Measurements from ENCODE around the gene TTLL8.
"Not testable (repeated sequence)": the region's sequence is repeated elsewhere in the genome, so short reads cannot be mapped to it uniquely, and the experiment has no call there.

TTLL8 gene

DNA sequence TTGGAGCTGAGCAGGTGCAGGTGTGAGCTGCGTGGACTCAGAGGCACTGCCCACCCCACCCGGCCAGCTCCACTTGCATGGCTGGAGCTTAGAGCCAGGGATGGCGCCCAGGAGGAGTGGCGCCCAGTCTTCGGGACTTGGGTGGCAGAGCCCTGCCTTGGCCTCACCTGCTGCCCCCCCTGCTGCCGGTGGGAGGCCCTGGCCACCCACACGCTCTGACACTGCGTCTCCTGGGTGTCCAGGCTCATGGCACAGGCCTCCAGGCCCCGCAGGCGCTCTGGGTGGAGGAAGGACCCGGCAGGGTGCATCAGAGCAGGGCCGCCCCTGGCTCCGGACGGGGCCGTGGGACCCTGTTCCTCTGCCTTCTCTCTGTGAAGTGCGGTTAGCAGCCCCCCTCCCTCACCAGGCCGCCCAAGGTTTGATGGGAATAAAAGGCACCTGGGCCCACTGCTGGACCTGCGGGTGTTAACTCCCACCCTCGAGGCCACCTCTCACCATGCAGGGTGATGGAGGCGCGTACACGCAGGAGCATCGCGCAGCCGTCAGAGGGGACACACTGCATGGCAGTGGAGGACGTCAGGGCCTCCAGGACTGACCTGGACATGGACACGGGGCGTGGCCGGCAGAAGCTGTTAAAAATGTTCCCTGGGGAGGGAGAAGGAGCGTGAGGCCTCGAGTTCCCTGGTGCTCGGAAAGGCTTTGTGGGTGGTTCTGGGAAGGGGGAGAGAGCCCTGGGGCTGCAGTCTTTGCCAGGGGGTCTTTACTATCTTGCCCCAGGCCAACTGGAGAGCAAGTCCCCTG, 57.3 kb downstream of the TTLL8 start:
- no peak for DNase-seq (ENCODE audit: low spot score)

DNA sequence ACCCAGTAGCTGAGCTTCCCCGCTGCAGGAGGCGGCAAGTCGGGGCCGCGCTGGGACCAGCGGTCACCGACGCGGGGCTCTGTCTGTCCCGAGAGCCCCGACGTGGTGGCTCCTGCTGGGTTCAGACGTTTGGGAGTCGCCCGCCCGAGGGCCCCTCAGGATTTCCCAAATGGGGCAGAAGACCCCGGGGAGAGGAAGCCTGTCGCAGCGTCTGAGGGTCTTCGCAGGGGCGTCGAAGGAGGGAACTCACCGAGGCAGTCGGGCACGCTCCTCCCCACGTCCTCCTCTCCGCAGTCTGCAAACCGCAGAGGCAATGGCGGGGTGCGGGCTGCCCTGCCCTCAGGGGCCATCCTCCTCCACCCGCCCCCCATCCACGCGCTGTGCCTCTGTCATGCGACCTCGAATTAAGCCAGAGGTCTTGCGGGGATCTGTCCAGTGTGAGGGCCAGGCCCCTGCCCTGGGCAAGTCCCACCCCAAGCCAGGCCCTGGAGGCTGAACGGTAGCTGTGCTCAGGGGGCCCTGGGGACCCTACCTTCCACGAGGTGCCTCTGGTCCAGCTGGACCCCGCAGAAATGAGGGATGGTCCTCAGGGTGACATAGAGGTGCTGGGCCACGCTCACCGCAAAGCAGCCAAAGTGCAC, 58.0 kb downstream of the TTLL8 start:
- DNase-seq (ENCODE audit: low spot score) = no peak

- DNase-seq (ENCODE audit: low spot score) = no peak
These were observed 58.8 kb downstream of the TTLL8 start for GRCh38 chr22:49999063-49999945.

DNA sequence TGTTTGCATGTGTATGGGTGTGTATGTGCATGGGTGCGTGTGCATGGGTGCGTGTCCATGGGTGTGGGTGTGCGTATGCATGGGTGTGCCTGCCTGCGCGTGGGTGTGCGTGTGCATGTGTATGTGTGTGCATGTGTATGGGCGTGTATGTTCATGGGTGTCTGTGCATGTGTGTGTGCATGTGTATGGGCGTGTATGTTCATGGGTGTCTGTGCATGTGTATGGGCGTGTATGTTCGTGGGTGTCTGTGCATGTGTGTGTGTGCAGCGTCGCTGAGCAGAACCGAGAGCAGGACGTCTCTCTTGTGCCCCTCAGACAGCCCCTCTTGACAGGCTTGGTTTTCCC, 59.4 kb downstream of the TTLL8 start:
- DNase-seq (ENCODE audit: low spot score) = no peak

DNA sequence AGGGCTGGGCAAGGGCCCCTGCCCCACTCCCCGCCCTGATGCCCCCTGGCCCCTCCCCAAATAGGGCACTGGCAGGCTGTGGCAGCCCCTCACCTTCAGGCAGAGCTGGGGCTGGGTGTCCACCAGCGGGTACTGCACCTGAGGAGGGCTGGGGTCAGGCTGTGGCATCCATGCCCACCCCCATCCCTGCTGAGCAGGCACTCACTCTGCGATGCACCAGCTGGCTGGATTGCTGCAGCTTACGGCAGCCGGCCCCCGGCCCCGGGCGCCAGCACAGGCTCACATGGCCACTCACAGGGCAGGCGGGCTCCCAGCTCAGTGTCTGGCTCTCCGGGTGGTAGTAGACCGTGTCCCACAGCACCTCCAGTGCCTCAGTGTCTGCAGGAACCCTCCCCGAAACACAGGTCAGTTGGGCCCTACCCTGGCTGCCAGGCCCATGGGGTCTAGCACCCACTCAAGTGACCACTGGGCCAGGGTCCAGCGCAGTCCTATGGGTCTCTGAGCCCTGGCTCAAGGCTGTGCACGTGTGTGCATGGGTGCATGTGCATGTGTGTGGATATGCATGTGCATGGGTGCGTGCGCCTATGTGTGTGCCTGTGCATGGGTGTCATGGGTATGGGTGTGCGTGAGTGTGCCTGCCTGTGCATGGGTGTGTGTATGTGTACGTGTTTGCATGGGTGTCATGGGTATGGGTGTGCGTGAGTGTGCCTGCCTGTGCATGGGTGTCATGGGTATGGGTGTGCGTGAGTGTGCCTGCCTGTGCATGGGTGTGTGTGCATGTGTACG, 60.0 kb downstream of the TTLL8 start:
- DNase-seq (ENCODE audit: low spot score) = no peak

GRCh38 chr22:49997251-49997599, 60.9 kb downstream of the TTLL8 start:
- DNase-seq (ENCODE audit: low spot score) = no peak

- DNase-seq (ENCODE audit: low spot score) = no peak
These were observed 61.4 kb downstream of the TTLL8 start for GRCh38 chr22:49996518-49997250.

- DNase-seq (ENCODE audit: low spot score) = no peak
These were observed 62.0 kb downstream of the TTLL8 start for GRCh38 chr22:49996119-49996517.

DNA sequence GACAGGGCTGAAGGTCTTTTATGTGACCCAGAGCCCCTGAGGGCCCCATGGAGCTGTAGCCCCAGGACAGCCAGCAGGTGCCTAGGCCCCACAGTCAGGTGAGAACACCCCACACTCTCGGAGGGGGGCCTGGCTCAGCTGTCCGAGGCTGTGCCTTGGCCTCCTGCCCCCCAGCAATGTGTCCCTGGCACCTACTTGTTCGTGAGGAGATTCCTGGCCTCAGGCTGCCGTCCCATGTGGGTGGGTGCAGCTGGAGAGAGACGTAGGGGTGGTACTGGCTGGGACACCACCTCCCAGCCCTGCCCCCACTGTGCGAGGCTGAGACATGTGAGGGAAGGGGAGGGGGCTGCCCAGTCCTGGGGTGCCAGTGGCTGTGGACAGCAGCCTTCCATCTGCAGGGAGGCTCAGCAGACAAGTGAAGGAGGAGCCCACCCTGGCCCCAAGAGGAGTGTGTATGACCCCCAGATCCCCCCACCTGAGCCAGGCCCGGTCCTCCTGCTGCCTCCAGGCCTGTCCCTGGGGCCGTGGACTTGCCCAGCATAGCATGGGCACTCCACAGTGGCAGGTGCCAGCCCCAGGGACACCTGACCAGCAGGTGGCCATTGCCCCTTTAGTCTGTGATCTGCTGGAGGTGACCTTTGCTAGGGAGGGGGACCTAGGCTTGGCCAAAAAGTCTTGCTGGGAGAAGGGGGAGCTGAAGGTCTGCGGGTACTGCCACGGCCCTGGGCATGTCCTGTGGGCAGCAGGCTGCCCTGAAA, 62.6 kb downstream of the TTLL8 start:
- no peak for DNase-seq (ENCODE audit: low spot score)

- no peak for DNase-seq (ENCODE audit: low spot score)
These were observed 63.1 kb downstream of the TTLL8 start for GRCh38 chr22:49995041-49995360.

DNA sequence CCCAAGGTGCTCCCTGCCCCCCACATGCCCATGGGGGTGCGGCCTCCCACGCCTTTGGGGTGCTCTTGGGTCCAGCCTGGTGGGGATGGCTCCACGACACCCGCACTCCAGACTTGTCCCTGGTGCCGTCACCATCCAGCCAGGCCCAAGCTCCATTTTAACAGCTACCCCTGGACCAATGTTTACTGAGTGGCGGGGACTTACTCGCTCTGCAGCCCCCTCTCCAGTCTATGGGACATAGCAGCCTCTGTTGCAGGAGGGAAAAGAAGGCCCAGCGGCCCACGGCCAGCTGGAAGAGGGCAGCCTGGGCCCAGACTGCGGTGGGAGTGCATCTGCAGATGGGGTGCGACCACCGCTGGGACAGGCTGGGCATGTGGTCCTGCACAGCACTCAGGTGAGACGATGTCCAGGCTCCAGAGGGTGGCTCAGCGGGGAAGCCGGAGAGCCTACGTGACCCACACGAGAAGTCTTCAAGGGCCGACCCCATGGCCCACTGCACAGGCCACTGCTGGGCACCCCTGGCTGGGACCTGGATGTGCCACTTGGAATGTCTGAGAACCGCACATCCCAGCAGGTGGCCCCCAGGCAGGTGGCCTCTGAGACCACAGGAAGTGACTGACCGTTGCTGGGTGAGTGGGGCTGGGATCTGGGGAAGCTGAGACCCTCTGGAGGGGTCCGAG, 63.6 kb downstream of the TTLL8 start:
- DNase-seq (ENCODE audit: low spot score) = no peak

DNA sequence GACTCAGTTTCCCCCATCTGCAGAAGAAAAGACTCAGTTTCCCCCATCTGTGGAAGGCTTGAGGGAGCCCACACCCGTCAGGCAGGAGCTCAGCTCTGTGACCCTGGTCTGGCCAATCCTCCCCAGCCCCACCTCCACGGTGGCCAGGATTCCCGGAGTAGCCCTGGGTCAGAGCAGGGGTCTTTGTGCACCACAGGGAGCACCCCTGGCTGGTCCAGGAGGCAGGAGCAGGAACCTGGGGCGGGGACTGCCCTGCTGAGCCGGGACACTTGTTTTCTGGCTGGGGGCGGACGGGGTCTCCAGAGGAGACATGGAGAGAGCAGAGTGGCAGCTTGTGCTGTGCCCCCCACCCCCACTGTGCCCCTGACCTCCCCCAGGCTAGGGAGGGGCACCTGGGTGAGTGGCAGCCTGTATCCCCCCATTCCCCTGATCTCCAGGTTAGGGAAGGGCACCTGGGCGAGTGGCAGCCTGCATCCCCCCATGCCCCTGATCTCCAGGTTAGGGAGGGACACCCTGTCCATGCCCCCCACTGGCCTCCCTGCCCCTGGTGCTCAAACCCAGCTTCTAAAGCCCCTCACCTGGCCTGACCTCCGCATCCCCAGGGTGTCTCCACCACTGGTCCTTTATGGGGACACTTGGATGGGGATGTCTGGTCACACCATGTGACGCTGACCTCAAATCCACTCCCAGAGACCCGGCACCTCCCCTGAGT, 64.3 kb downstream of the TTLL8 start:
- DNase-seq (ENCODE audit: low spot score) = no peak

- no peak for DNase-seq (ENCODE audit: low spot score)
These were observed 65.0 kb downstream of the TTLL8 start for GRCh38 chr22:49992921-49993648.

GRCh38 chr22:49991907-49992533, 66.1 kb downstream of the TTLL8 start:
- no peak for DNase-seq (ENCODE audit: low spot score)

DNA sequence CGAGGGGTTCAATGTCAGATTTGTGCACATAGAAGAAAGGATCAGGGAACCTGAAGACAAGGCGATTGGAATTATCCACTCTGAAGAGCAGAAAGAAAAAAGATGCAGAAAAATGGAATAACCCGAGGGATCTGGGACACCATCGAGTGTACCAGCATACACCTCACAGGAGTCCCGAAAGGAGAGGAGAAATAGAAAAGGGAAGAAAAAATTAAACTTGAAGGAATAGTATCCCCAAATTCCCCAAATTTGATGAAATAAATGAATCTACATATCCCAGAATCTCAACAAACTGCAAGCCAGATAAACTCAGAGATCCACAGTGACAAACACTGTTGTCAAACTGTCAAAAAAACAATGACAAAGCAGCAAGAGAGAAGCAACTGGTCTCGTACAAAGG, 66.9 kb downstream of the TTLL8 start:
- DNase-seq (ENCODE audit: low spot score) = no peak

GRCh38 chr22:49989826-49990225, 68.3 kb downstream of the TTLL8 start:
- DNase-seq (ENCODE audit: low spot score) = not testable (repeated sequence)

DNA sequence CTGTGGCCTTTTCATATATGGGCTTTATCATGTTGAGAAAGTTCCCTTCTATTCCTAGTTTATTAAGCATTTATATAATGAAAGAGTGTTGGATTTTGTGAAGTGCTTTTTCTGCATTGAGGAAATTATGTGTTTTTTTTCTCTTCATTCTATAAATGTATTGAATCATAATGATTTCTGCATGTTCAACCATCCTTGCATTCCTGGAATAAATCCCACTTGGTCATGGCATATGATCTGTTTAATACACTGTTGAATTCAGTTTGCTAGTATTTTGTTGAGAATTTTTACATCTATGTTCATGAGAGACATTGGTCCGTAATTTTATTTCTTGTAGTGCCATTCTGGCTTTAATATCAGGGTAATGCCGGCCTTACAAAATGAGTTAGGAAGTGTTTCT, 71.8 kb downstream of the TTLL8 start:
- no peak for DNase-seq (ENCODE audit: low spot score)
